ENCODE data around the gene AIMP1.
A peak's percentile ranks its signal among the peaks of the same experiment; 100 is the strongest.
"Not testable (repeated sequence)": the region's sequence is repeated elsewhere in the genome, so short reads cannot be mapped to it uniquely, and the experiment has no call there.

Gene AIMP1

DNA sequence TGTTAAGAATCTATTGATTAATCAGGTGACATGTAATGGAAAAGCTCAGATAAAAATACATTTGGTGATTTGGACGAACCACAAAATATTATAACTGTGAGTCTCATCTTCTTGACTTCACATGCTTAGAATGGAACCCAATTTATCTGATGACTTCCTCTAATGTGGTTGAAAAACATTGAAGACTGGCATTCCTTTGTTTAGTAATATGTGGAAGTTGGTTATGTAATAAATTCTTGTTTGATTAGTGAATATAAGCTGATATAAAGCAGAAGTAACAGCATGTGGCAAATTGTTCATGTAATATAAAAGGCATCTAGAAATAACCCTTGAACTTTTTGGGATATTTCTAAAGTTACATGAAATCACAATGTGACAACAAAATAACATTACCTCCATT lies 42.5 kb downstream of the AIMP1 start:
- no peak for DNase-seq

DNA sequence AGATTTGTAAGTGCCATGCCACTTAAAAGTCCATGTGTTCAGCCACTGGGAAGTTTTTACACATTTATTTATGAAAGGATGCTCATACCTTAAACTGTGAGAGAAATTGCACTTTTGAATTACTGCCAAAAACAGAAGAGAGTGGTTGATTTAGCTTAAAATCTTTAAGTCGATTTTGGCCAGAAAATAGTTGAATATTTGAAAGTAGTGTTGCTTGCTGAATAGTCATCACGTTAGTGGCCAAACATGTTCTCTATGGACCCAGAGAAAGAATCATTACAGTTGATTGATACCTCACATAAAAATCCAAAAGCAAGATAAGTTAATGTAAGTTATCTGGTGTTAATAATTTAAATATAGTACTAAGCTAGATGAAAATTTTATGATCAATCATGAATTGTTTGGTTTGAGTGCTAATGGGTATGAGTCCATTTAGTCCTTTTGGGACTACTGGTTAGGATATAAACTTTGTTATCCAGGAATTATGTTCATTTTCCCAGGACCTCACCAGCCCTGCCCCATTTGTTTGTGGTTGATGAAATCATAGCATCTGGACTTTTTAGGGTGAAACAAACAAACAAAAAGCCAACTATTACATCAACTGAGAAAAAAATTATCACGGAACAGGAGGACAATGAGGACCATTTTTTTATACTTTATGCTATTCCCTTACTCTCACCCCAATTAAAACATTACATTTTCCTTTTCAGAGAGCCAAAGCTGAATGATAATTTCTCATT lies 45.9 kb downstream of the AIMP1 start:
- DNase-seq: no peak

DNA sequence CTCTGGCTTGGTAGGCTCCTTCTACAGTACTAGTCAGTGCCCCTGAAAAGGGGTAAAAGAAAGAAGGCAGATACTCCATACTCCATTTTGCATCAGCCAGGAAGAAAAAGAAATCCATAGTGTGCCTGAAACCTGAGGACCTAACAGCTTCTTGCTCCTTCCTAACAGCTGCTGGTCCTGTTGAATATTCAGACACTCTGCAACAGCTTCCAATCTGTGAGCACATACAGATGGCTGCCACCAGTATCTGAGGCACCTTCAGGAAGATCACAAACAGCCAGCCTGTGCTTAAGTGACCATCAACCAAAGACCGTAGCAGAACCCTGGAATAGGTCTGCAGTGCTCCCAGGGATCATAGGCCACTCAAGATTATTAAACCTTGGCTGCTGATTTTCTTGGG lies 47.9 kb downstream of the AIMP1 start:
- DNase-seq: no peak

DNA sequence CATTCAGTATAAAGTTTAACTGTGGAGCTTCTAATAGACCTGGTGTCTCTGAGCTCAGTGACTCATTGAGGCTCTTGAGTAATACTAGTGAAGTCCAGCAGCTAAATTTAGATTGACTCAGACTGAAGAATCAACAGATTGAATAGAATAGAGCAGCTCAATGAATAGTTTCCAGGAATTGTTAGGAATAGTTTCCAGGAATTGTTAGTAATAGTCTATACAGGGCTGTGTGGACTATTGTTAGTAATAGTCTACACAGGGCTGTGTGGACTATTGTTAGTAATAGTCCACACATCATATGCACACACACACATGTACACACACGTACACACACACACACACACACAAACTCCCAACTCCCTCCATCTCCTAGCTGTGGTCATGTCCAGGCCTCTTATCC lies 49.3 kb downstream of the AIMP1 start:
- no peak for DNase-seq

DNA sequence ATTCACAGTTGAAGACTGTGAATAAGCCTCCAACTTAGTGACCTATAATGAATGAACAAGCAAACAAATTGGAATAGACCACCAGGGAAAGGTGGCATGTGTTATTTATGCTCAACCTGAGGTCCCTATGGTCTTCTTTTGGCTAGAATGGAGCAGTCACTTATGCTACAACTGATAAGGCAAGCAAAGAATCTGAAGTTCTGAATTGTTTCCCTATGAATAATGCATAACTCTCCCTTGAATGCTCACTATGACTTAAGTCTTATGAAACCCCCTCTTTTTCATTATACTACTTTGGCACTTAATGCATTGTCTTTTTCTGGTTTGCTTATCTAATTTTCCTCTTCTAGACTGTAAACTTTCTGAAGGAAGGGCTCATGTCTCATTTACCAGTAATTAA lies 49.7 kb downstream of the AIMP1 start:
- DNase-seq: no peak

DNA sequence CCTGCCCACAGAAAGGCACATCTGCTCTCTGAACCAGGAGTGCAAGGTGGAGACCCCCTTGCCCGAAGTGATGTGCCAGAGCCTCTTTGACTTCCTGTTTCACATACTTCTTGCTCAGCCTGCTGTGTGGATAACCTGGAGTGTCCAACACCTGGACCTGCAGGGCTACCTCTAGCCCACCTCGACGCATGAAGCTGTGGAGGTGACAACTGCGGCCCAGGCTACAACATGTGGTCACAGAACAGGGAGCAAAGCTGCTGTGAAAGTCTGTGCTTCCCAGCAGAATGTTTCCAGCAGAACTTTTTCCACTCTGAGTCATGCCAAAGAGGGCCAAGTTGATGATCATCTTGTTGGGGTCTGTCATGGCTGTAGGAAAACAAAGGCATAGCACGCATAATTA lies 50.7 kb downstream of the AIMP1 start:
- no peak for DNase-seq

DNA sequence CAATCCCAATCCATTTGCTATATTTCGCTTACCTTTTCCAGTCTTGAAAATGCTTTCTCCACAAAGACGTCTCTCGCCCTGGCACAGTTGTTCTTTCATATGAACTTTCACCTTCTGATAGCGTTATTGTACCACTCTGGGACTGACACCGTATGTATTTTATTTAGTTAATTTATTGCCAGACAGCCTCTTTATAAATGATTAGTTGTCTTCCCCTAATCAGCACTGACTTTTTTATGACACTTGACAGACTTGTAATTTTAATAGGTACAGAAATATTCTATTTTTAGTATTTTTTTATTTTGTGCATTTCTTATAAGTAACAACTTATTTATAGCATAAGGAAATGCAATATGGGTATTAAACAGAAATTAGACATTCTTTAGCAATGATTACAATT lies 52.3 kb downstream of the AIMP1 start, which contains the start of gene GIMD1:
TSS of gene GIMD1 (minus strand) at position 101 of the 400 bp plus-strand sequence. CDS start 1,343 bp downstream, outside the sequence.
- DNase-seq: no peak

DNA sequence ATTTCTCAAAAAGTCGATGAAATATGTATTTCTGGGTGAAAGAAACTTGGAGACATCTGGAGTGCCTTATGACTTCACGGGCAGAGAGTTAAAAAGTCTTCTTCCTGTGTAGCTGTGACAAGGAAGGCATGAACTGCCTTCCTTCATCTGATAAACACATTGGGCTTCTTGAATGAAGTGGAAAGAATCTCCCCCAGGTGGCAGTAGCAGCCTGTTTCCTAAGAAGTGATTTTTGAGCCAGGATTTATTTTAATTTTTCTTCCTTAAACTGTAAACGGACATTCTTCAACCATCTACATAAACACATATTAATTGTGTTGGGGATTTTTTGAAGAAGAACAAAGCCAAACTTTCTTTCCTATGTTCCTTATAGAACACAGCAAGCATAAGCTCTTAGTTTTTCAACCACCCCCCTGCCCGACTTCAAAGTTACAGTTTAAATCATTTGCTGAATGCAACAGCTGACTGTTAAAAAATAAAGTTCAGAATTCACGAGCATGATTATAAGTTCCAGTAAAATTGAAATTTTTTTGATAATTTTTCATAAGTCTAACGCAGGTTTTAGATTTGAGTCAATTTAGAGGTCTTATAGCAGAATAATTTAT lies 53.2 kb downstream of the AIMP1 start:
- peak; percentile 17 for DNase-seq

DNA sequence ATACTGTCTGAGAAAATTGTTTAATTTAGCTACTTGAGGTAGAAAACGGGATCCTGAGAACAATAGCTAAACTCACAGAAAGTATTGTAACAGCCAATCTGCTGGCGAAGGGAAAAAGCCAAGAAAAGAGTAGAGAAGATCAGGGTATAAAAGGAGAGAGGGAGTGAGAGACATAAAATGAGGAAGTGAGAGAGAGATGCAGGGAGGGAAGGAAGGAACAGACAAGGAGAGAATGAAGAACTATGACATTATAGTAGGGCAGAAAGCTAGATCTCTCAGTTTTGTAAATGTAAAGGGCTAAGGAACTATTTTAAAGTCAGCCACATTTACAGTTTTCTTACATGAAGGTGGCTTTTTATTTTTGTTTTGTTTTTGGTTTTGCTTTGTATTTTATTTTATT lies 53.9 kb downstream of the AIMP1 start:
- DNase-seq: no peak

DNA sequence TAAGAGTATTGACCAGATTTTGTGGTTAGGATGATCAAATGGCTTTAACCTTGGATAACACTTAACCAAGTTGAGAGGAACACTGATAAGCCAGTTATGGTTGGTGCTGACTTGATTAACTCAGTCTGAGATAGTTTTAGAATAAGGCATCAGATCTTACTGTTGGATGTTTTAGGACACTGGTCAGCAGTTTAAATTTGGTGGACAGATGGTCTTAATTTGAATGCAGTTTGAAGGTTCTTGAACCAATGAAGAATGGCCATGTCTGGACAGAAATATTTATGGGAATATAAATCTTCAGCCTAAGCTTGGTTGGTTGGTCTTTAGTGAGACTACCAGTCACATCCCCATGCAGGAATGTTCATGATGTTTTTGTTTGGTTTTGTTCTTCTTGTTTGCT lies 54.8 kb downstream of the AIMP1 start:
- DNase-seq: no peak

DNA sequence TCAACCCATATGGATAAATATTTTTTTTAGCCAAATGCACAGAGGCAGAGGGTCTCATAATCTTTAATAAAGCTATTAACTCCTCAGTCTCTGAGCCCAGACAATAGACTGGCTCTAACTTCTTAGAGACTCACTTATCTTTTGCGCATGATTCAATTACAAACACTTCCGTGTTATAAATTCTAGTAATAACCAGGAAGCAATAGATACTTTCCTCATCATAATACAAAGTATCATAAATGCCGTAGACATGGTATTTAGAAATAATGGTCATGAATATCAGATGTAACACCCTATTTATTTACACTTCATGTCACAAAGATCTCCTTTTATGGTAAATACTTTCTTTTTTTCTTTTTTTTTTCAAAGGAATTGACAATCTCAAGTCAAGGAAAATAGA lies 56.7 kb downstream of the AIMP1 start:
- no peak for DNase-seq

DNA sequence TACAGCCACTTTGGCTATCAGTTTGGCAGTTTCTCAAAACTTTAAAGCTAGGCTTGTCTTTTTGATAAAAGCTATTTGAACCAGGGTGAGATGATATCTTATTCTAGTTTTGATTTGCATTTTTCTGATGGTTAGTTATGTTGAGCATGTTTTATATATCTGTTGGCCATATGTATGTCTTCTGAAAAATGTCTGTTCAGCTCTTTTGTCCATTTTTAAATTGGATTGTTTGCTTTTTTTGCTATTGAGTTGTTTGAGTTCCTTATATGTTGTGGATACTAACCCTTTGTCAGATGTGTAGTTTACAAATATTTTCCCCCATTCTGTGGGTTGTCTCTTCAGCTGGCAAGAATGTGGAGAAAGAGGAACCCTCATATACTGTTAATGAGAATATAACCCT lies 63.8 kb downstream of the AIMP1 start:
- DNase-seq: no peak

DNA sequence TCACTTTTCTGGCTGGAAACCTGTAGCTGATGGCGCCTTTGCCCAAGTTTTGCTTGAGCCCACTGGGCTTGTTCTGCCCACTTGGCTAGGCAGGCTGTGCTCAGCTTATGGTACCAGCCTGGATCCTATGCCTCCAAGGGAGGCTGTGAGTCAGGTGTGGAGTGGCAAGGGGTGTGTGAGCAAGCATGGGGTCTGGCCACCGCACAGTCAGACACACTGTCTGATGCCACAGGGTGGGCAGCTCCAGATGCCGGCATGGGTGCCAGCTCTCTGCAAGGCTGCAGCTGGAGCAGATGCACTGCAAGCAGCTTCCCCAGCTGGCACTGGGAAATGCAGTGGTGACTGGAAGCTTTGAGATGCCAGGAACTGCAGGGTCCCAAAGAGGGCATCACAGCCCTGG lies 68.5 kb downstream of the AIMP1 start:
- DNase-seq: no peak

DNA sequence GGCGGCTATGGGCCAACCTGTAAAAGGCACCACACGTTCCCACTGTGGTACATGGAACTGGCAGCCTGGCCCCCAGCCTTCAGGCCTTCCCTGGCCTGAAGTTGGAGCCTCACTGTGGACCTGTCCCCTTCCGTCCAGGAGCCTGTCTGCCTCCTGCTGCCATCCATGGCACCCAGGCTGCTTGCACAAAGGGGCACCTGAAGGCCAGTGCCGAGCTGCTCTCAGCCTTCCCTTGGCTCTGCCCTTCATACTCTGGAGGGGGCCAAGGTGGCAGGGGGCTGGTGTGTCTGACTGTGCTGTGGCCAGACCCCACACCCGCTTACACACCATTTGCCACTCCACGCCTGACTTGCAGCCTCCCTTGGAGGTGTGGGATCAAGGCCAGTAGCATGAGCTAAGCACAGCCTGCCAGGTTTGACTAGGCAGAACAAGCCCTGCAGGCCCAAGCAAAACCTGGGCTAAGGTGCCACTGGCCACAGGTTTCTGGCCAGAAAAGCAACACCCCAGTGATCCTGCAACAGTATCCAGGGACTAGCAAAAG lies 69.6 kb downstream of the AIMP1 start:
- DNase-seq: no peak

DNA sequence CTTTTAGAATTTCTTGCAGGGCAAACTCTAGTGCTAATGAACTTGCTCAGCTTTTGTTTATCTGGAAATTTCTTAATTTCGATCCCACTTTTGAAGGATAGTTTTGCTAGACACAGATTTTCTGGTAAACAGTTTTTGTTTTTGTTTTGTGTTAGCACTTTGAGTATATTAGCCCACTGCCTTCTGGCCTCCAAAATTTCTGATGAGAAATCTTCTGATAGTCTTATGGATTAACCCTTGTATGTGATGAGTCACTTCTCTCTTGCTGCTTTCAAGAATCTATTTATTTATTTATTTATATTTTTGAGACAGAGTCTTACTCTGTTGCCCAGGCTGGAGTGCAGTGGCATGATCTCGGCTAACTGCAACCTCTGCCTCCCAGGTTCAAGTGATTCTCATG lies 79.2 kb downstream of the AIMP1 start:
- no peak for DNase-seq

DNA sequence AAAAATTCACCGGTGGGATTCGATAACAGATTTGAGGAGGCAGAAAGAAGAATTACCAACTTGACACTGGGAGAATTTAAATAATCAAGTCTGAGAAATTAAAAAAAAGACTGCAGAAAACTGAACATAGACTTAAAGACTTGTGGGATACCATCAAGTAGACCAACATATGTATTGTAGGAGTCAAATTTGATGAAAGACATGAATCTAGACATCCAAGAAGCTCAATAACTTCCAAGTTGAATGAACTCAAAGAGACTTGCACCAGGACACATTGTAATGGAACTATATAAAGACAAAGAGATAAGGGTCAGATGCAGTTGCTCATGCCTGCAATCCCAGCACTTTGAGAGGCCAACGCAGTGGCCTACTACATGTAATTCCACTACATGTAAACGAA lies 82.5 kb downstream of the AIMP1 start:
- not testable (repeated sequence) for DNase-seq

Data from CD4-positive, alpha-beta T cell treated with Interleukin-17A for 1 hour (primary cell).